Neural cell (in vitro differentiated cells): ENCODE data around the gene ANKRD13A.

Source experiments
- CTCF ChIP-seq: fragments of 450-650 bp; IDR thresholded peaks from 2 replicates; pipeline ENCODE4 v1.5.1; 2014; ENCODE audit warnings: antibody characterized with exemption, mild to moderate bottlenecking, moderate library complexity; ENCODE audit not compliant: poor library complexity, severe bottlenecking
- EP300 ChIP-seq: fragments of 450-650 bp; conservative IDR thresholded peaks from 2 replicates; pipeline ENCODE4 v1.6.1; 2014; ENCODE audit warnings: antibody characterized with exemption, mild to moderate bottlenecking, moderate library complexity; ENCODE audit not compliant: poor library complexity, severe bottlenecking
- EZH2 ChIP-seq: fragments of 200-600, 300-800 bp; shearing (Covaris generic), sonication (generic); IDR thresholded peaks from 2 replicates; pipeline ENCODE4 v1.6.1; 2014; ENCODE audit warnings: antibody characterized with exemption, low read length, borderline replicate concordance, mild to moderate bottlenecking; ENCODE audit not compliant: insufficient read depth, poor library complexity, severe bottlenecking
- POLR2AphosphoS5 ChIP-seq: IDR thresholded peaks from 2 replicates; pipeline ENCODE4 v1.6.1; 2012
- REST ChIP-seq: IDR thresholded peaks from 2 replicates; pipeline ENCODE4 v1.6.1; 2012; ENCODE audit warnings: borderline replicate concordance
- TAF1 ChIP-seq: IDR thresholded peaks from 2 replicates; pipeline ENCODE4 v1.6.1; 2012; ENCODE audit warnings: low read depth

- TF ChIP-seq CTCF (no peak), TAF1 (no peak), EZH2 (no peak), POLR2AphosphoS5 (no peak), REST (no peak), EP300 (no peak)
Measured at GRCh38 chr12:110006115-110006514, 6.9 kb downstream of the ANKRD13A start.
